GM21526 (cell line): Measurements from ENCODE around the gene FDPS.

ENCODE experiments used
- ATAC-seq: cut with Tn5 transposase; IDR thresholded peaks from one replicate; pipeline ENCODE4 v1.9.1; 2021; ENCODE audit warnings: moderate library complexity; ENCODE audit not compliant: unreplicated experiment, low FRiP score

The FDPS gene

GRCh38 chr1:155352631-155353030 lies 44.0 kb downstream of the FDPS start:
- no peak for ATAC-seq

DNA sequence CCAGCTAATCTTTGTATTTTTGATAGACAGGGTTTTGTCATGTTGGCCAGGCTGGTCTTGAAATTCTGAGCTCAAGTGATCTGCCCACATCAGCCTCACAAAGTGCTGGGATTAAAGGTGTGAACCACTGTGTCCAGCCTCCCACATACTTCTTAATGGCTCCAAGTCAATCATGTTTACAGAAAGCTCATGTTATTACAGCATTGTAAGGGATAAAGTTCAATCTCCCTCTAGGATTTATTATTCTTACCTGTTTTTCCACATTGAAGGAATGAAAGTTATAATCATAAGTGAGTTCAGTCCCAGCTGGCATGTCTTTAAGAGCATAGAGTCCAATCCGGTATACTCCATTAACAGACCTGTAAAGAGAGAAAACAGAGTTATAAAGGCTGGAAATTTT lies 51.4 kb downstream of the FDPS start:
- ATAC-seq, result no peak
